Mononuclear cell (primary cell): ENCODE data around the gene PXDC1. TPM values are rescaled to one million over a fixed set of nuclear protein-coding genes. Genes with fewer than 3 reads are reported as not detected.
"Not testable (repeated sequence)": the region's sequence is repeated elsewhere in the genome, so short reads cannot be mapped to it uniquely, and the experiment has no call there.

Source experiments
- H3K27me3 ChIP-seq: 2 replicates; pipeline ENCODE4 v1.6.0; 2011; ENCODE audit warnings: low read length, control low read depth; ENCODE audit not compliant: insufficient read depth
- H3K4me1 ChIP-seq: 2 replicates; pipeline ENCODE4 v1.5.1; 2011; ENCODE audit warnings: mild to moderate bottlenecking, low read length, control low read depth; ENCODE audit not compliant: insufficient read depth
- H3K4me3 ChIP-seq: 2 replicates; pipeline ENCODE4 v1.5.1; 2011; ENCODE audit warnings: mild to moderate bottlenecking, low read length, moderate library complexity
- H3K9me3 ChIP-seq: 2 replicates; pipeline ENCODE4 v1.5.1; 2011; ENCODE audit warnings: low read depth, mild to moderate bottlenecking, control low read depth, low read length
- total RNA-seq: library from RNA; depleted of rRNA; stranded (reverse); fragments of >200 nt; gene quantifications from one replicate; pipeline ENCODE4 v1.2.3, GENCODE V29; 2012

PXDC1 gene
- total RNA-seq, 1 donor, result 1.6 TPM

DNA sequence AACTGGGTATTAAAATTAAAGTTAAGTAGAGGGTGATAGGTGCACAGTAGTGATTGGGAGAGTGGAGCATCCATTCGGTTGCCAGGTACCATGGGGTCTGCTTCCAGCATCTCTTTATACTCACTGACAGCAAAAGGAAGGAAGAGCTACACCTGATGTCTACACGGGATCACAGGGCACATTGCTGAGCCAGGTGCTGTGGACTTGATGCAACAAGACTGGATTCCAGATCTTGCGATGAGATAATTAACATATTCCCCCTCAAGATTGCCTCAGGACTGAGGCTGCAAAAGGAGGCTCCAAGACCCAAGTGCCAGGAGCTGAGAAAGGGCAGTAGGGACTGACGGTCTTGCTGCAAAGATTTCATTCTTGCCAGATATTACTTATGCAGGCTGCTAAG lies 72.6 kb downstream of the PXDC1 start:
- H3K9me3 ChIP-seq, result no peaks in the 10 kb centered on the region
- no peaks in the 10 kb centered on the region for H3K4me1 ChIP-seq
- no peaks in the 10 kb centered on the region for H3K27me3 ChIP-seq
- no peak overlapping the region for H3K4me3 ChIP-seq

DNA sequence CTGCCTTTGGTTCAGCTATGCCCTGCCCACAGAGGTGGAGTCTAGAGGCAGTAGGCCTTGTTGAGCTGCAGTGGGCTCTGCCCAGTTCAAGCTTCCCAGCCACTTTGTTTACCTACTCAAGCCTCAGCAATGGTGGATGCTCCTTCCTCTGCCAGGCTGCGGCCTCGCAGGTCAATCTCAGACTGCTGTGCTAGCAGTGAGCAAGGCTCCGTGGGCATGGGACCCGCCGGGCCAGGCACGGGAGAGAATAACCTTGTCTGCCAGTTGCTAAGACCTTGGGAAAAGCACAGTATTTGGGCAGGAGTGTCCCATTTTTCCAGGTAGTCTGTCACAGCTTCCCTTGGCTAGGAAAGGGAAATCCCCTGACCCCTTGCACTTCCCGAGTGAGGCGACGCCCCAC lies 73.8 kb downstream of the PXDC1 start:
- H3K9me3 ChIP-seq, H3K4me1 ChIP-seq, H3K4me3 ChIP-seq, H3K27me3 ChIP-seq: not testable (repeated sequence)

GRCh38 chr6:3677351-3677750 lies 74.2 kb downstream of the PXDC1 start:
- H3K4me3 ChIP-seq, H3K9me3 ChIP-seq, H3K27me3 ChIP-seq, H3K4me1 ChIP-seq: not testable (repeated sequence)

Other genes with a start within 250 kb of the PXDC1 start
- 0.52 TPM for gene FAM50B, start 97.7 kb upstream of the PXDC1 start, total RNA-seq